Measurements from ENCODE around the gene OAF. TPM values are rescaled to one million over a fixed set of nuclear protein-coding genes. Genes with fewer than 3 reads are reported as not detected.

The OAF gene
- total RNA-seq, 4 donors from 2014 or later: 74.7 to 192 (median 124) TPM

GRCh38 chr11:120256178-120256577, 45.3 kb downstream of the OAF start:
- H3K36me3 ChIP-seq: no peaks in the 10 kb centered on the region
- peaks cover 0 to 48% of the 10 kb centered on the region in 2 donors for H3K27me3 ChIP-seq
- WGBS, 2 donors: 61 to 75% methylated on average over 4 of the region's 4 CpGs
- no peak overlapping the region for H3K4me3 ChIP-seq
- H3K27ac ChIP-seq: no peak overlapping the region
- no peak for DNase-seq (ENCODE audit: low spot score in 2 of 2)
- no peaks in the 10 kb centered on the region for H3K9me3 ChIP-seq
- no peak for TF ChIP-seq CTCF (IDR thresholded peaks at IDR 0.05)
- no peak for TF ChIP-seq EP300 (IDR thresholded peaks at IDR 0.05)
- no peak for TF ChIP-seq POLR2A (IDR thresholded peaks at IDR 0.05)
- no peaks in the 10 kb centered on the region for H3K4me1 ChIP-seq

GRCh38 chr11:120256779-120257178, 45.9 kb downstream of the OAF start:
- 92 to 94% methylated on average over 2 of the region's 2 CpGs for WGBS, 2 donors
- Histone ChIP-seq H3K27me3 (peaks cover 0 to 48% of the 10 kb centered on the region in 2 donors), H3K9me3 (no peaks in the 10 kb centered on the region), H3K4me1 (no peaks in the 10 kb centered on the region), H3K27ac (no peak overlapping the region), H3K36me3 (no peaks in the 10 kb centered on the region), H3K4me3 (no peak overlapping the region)
- no peak for TF ChIP-seq EP300 (IDR thresholded peaks at IDR 0.05)
- no peak for DNase-seq (ENCODE audit: low spot score in 2 of 2)

- peaks cover 0 to 44% of the 10 kb centered on the region in 2 donors for H3K27me3 ChIP-seq
- 79 to 84% methylated on average over 9 of the region's 9 CpGs for WGBS, 2 donors
These were observed 46.5 kb downstream of the OAF start for GRCh38 chr11:120257346-120257745.

GRCh38 chr11:120258661-120259060, 47.8 kb downstream of the OAF start:
- no peak overlapping the region for H3K4me3 ChIP-seq
- H3K4me1 ChIP-seq: no peaks in the 10 kb centered on the region
- TF ChIP-seq CTCF (IDR thresholded peaks at IDR 0.05) (no peak), POLR2A (IDR thresholded peaks at IDR 0.05) (no peak), EP300 (IDR thresholded peaks at IDR 0.05) (no peak)
- H3K27ac ChIP-seq: no peak overlapping the region
- no peaks in the 10 kb centered on the region for H3K9me3 ChIP-seq
- no peaks in the 10 kb centered on the region for H3K36me3 ChIP-seq
- WGBS, 2 donors: 72 to 90% methylated on average over 3 of the region's 3 CpGs
- no peak for DNase-seq (ENCODE audit: low spot score in 2 of 2)
- peaks cover 0 to 41% of the 10 kb centered on the region in 2 donors for H3K27me3 ChIP-seq

More at GRCh38 chr11:120257346-120257745, 46.5 kb downstream of the OAF start:
- H3K4me3 ChIP-seq: no peak overlapping the region
- H3K9me3 ChIP-seq: no peaks in the 10 kb centered on the region
- H3K36me3 ChIP-seq: no peaks in the 10 kb centered on the region
- H3K27ac ChIP-seq: no peak overlapping the region
- H3K4me1 ChIP-seq: no peaks in the 10 kb centered on the region
- no peak for TF ChIP-seq POLR2A (IDR thresholded peaks at IDR 0.05)
- TF ChIP-seq CTCF (IDR thresholded peaks at IDR 0.05): no peak
- no peak for TF ChIP-seq EP300 (IDR thresholded peaks at IDR 0.05)
- no peak for DNase-seq (ENCODE audit: low spot score in 2 of 2)

GRCh38 chr11:120259241-120259640, 48.4 kb downstream of the OAF start:
- no peaks in the 10 kb centered on the region for H3K4me1 ChIP-seq
- DNase-seq (ENCODE audit: low spot score in 2 of 2): no peak
- no peaks in the 10 kb centered on the region for H3K36me3 ChIP-seq
- no peak for TF ChIP-seq EP300 (IDR thresholded peaks at IDR 0.05)
- no peak for TF ChIP-seq POLR2A (IDR thresholded peaks at IDR 0.05)
- no peak for TF ChIP-seq CTCF (IDR thresholded peaks at IDR 0.05)
- 90 to 100% methylated on average over 3 of the region's 3 CpGs for WGBS, 2 donors
- H3K4me3 ChIP-seq: no peak overlapping the region
- no peak overlapping the region for H3K27ac ChIP-seq
- H3K9me3 ChIP-seq: no peaks in the 10 kb centered on the region
- H3K27me3 ChIP-seq: peaks cover 0 to 41% of the 10 kb centered on the region in 2 donors
